GM12891 (cell line): ENCODE data around the gene BTBD9.

Experiments used
- POU2F2 ChIP-seq: IDR thresholded peaks from 2 replicates; pipeline ENCODE4 v1.6.1; 2011; ENCODE audit warnings: low read depth, mild to moderate bottlenecking, control low read depth, low read length, moderate library complexity
- TAF1 ChIP-seq: IDR thresholded peaks from 2 replicates; pipeline ENCODE4 v1.6.1; 2011; ENCODE audit warnings: low read depth, low read length, control low read depth

GRCh38 chr6:38603496-38603895, 36.2 kb downstream of the BTBD9 start:
- TF ChIP-seq TAF1 (no peak), POU2F2 (no peak)
